Choroid plexus epithelial cell (primary cell): ENCODE data around the gene ENTHD1.

ENCODE experiments used
- DNase-seq: peaks from one replicate; pipeline ENCODE4 v3.0.0-alpha.2; 2010; ENCODE audit warnings: low read depth
- H3K4me3 ChIP-seq: 2 replicates; pipeline ENCODE4 v1.5.1; 2011; ENCODE audit warnings: low read depth, mild to moderate bottlenecking, control low read depth, low read length, moderate library complexity
- CTCF ChIP-seq: conservative IDR thresholded peaks from 2 replicates; pipeline ENCODE4 v1.5.1; 2011; ENCODE audit warnings: low read depth, mild to moderate bottlenecking, control low read depth, inconsistent platforms, low read length, moderate library complexity

ENTHD1 gene

GRCh38 chr22:39703928-39704639 is 189.5 kb downstream of the ENTHD1 start:
- no peak for TF ChIP-seq CTCF
- H3K4me3 ChIP-seq, result no peak overlapping the region
- DNase-seq, result no peak

- no peak for TF ChIP-seq CTCF
- DNase-seq, result no peak
- H3K4me3 ChIP-seq, result no peak overlapping the region
These were observed 190.5 kb downstream of the ENTHD1 start for GRCh38 chr22:39703091-39703490.

- TF ChIP-seq CTCF, result no peak
These were observed 193.0 kb downstream of the ENTHD1 start for GRCh38 chr22:39700565-39700964.

GRCh38 chr22:39699631-39700360 is 193.8 kb downstream of the ENTHD1 start:
- no peak for TF ChIP-seq CTCF
- no peak overlapping the region for H3K4me3 ChIP-seq
- no peak for DNase-seq

More at GRCh38 chr22:39700565-39700964, 193.0 kb downstream of the ENTHD1 start:
- DNase-seq, result no peak
- no peak overlapping the region for H3K4me3 ChIP-seq

- TF ChIP-seq CTCF, result no peak
- no peak for DNase-seq
These were observed 195.7 kb downstream of the ENTHD1 start for GRCh38 chr22:39697790-39698430.

GRCh38 chr22:39693943-39694500 is 199.5 kb downstream of the ENTHD1 start:
- no peak overlapping the region for H3K4me3 ChIP-seq
- TF ChIP-seq CTCF, result no peak
- no peak for DNase-seq

More at GRCh38 chr22:39697790-39698430, 195.7 kb downstream of the ENTHD1 start:
- no peak overlapping the region for H3K4me3 ChIP-seq
